HUES64 (cell line): ENCODE measurements around the gene NRARP.

Source experiments
- H3K27ac ChIP-seq: 2 replicates; pipeline ENCODE4 v1.7.0; 2013; ENCODE audit warnings: low read depth, low read length, inconsistent platforms
- H3K27me3 ChIP-seq: 2 replicates; pipeline ENCODE4 v1.6.1; 2013; ENCODE audit warnings: mild to moderate bottlenecking, low read length; ENCODE audit not compliant: insufficient read depth
- H3K36me3 ChIP-seq: 2 replicates; pipeline ENCODE4 v1.6.1; 2013; ENCODE audit warnings: mild to moderate bottlenecking, low read length; ENCODE audit not compliant: insufficient read depth
- H3K4me1 ChIP-seq: 2 replicates; pipeline ENCODE4 v1.6.1; 2013; ENCODE audit warnings: mild to moderate bottlenecking, low read length, moderate library complexity; ENCODE audit not compliant: insufficient read depth
- H3K4me3 ChIP-seq: 2 replicates; pipeline ENCODE4 v1.5.1; 2013; ENCODE audit warnings: mild to moderate bottlenecking, low read length, moderate library complexity
- H3K9ac ChIP-seq: 2 replicates; pipeline ENCODE4 v1.6.1; 2013; ENCODE audit warnings: mild to moderate bottlenecking, low read depth, low read length
- H3K9me3 ChIP-seq: 2 replicates; pipeline ENCODE4 v1.6.1; 2013; ENCODE audit warnings: low read depth, low read length; ENCODE audit not compliant: insufficient read depth
- WGBS: fragments of 150-250, 120-280 bp; methylation state at CpG from one replicate; pipeline ENCODE4 v1.1.7; 2013; ENCODE audit warnings: missing lambda C conversion rate; 5-methylcytosine and 5-hydroxymethylcytosine counted together

Gene NRARP

DNA sequence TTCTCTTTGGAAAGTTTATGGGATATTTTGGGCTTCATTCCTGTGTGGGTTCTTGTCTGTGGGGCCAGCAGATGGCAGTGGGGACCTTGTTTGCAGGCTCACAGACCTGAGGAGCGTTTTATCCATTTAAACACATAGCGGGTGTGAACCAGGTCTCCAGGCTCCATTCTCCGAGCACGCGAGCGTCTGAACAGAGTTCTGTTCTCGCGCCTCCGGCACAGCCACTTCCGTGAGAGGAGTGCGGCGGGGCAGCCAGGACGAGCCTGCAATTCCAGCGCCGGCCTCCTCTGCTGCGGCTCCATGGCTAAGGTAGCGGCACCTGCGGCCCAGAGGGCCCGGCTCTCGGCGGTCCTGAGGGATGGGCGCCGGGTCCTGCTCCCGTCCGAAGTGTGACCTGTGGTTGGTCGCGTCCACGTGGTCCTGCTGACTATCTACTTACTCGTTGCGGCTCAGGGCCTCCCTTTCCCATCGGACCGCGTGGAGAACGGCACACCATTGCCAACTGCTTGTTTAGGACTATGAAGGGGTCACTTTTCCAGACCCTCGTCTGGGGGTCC, 7.3 kb downstream of the NRARP start:
- 21% methylated on average over 35 of the region's 35 CpGs for WGBS
- no peaks in the 10 kb centered on the region for H3K36me3 ChIP-seq
- peak overlapping the region; percentile 25; the same call in 1 of the 2 replicates for H3K9ac ChIP-seq
- H3K27me3 ChIP-seq, result peaks cover 33% of the 10 kb centered on the region
- peaks cover 18% of the 10 kb centered on the region for H3K4me1 ChIP-seq
- no peak overlapping the region for H3K27ac ChIP-seq
- no peaks in the 10 kb centered on the region for H3K9me3 ChIP-seq
- peak overlapping the region; percentile 47 for H3K4me3 ChIP-seq

DNA sequence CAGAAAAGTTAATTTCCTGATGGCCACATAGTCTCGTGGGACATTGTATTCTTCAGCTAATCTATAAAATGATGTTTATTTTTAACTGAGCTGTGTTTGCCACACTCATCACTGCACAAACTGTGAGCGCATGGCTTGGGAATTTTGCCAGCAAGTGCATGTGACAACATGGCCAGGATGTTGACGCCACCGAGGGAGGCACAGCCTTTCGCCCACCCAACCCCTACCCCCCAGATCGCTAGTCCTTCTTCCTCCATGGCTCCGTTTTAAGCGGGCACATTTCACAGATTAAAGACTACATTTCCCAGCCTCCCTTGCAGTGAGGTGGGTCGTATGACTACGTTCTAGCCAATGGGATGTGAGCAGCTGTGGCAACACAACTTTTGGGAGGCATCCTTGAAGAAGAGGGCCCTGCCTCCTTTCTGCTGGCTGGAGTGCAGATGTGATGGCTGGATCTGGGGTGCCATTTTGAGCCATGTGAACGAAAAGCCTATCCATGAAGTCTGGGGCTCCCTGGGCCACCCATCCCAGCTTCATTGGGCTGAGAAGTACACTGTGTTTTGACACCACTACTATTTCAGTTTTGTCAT, 7.9 kb downstream of the NRARP start:
- Histone ChIP-seq H3K4me1 (peaks cover 12% of the 10 kb centered on the region), H3K4me3 (no peak overlapping the region), H3K9ac (no peak overlapping the region), H3K36me3 (no peaks in the 10 kb centered on the region), H3K9me3 (no peaks in the 10 kb centered on the region), H3K27me3 (peaks cover 32% of the 10 kb centered on the region), H3K27ac (no peak overlapping the region)
- 78% methylated on average over 11 of the region's 11 CpGs for WGBS

DNA sequence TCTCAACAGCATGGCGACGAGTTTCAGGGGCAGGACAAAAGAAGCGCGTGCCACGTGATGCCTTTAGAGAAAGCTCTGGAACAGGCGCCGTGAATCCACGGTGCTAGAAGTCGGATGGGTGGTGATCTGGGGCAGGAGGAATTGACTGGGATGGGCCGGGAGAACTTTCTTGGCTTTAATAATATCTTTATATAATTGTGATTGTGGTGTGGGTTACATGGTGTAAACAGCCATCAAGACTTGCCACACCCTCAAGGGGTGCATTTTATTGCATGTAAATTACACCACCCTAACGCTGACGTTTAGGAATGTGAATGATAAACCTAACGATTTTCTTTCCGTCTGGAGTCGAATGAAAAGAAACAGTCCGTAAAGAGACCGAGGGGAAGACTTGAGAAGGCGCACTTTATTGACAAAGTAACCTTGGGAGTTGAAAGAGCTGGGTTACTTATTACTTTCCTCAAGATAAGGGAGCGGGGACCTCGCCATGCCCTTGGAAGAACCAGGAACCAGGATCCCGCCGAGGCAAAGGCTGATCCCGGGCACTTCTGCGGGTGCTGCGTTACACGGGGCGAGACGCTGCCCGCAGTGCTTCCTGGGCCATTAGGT, 8.5 kb downstream of the NRARP start:
- no peaks in the 10 kb centered on the region for H3K9me3 ChIP-seq
- H3K9ac ChIP-seq, result no peak overlapping the region
- peaks cover 32% of the 10 kb centered on the region for H3K27me3 ChIP-seq
- H3K4me3 ChIP-seq, result no peak overlapping the region
- H3K27ac ChIP-seq, result no peak overlapping the region
- peaks cover 7% of the 10 kb centered on the region for H3K4me1 ChIP-seq
- no peaks in the 10 kb centered on the region for H3K36me3 ChIP-seq
- 93% methylated on average over 28 of the region's 29 CpGs for WGBS

DNA sequence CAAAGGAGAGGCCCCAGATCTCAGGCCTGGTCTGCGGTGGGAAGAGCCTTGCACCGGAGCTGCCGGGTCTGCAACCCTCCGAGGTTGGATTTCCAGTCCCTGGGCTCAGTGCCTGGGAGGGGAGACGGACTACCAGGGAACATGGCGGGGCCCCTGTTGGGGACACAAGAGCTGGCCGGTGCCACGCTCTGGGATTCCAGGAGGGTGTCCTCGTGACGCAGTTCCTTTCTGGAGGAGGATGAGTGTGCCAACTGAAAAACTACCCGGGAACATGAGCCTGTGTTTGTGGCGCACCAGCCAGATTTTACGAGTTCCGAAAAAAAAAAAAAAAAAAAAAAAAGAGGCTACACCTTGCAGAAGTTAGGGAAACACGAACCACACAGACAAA, 9.0 kb downstream of the NRARP start:
- no peaks in the 10 kb centered on the region for H3K36me3 ChIP-seq
- peaks cover 32% of the 10 kb centered on the region for H3K27me3 ChIP-seq
- WGBS, result 86% methylated on average over 15 of the region's 15 CpGs
- H3K9ac ChIP-seq, result no peak overlapping the region
- peaks cover 2% of the 10 kb centered on the region for H3K4me1 ChIP-seq
- H3K4me3 ChIP-seq, result no peak overlapping the region
- no peaks in the 10 kb centered on the region for H3K9me3 ChIP-seq
- no peak overlapping the region; the same call in 1 of the 2 replicates for H3K27ac ChIP-seq

DNA sequence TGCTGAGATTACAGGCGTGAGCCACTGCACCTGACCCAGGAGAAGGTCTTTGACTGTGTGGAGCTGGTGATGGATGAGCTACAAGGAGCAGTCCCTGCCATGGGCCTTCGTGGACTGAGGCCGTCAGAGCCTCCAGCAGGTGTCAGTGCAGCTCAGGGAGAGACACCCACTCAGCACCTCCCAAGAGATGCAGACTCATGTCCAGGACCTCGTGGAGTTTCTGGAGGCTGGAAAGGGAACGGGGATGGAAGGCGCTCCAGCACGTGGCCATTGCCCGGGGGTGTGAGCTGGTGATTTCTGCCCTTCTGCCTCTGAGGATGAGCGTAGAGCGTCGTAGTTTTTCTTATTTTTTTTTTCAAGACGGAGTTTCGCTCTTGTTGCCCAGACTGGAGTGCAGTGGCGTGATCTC, 15.1 kb downstream of the NRARP start:
- Histone ChIP-seq H3K36me3 (no peaks in the 10 kb centered on the region), H3K4me3 (no peak overlapping the region), H3K27ac (no peak overlapping the region), H3K27me3 (no peaks in the 10 kb centered on the region), H3K4me1 (no peaks in the 10 kb centered on the region), H3K9ac (no peak overlapping the region), H3K9me3 (no peaks in the 10 kb centered on the region)
- WGBS, result 66% methylated on average over 14 of the region's 14 CpGs

DNA sequence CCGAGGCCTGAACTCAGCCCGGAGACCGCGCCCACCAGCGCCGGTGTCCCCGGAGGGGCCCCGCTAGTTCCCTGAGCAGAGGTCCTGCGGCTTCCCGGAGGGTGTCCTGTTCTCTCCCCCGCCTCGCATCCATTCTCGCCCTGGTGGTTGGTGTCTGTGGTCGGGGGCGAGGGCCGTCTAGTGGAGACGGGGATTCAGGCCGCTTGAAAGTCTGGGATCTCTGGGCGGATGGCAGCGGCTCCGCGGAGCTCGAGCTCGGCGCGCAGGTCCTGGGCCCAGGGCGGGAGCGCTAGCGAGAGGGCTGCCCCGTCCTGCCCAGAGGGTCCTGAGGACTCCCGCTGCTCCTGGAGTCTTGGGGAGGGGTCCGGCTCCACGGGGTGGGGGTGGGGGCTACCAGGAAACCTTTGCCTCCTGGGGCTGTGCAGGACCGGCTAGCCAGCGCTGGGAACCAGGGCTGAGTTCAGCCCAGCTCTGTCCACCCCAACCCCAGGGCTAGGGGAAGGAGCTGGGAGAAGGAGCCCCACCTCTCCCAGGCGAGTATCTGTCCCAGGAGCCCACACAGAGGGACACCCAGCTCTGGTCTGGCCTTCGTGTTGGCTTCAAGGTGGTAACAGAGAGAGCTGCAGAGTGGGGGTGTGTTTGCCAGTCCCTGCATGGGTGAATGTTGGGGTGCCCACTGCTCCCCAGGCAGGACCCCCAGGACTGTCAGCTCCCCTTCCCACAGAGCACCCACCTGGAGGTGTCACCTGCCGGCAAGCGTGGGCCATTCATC, 20.5 kb downstream of the NRARP start:
- no peaks in the 10 kb centered on the region; the same call in 1 of the 2 replicates for H3K36me3 ChIP-seq
- WGBS, result 93% methylated on average over 39 of the region's 39 CpGs
- peaks cover 4% of the 10 kb centered on the region; the same call in 1 of the 2 replicates for H3K27me3 ChIP-seq
- H3K9ac ChIP-seq, result peak overlapping the region; percentile 19; the same call in 1 of the 2 replicates
- H3K4me1 ChIP-seq, result peaks cover 10% of the 10 kb centered on the region
- H3K4me3 ChIP-seq, result peak overlapping the region; percentile 45
- H3K9me3 ChIP-seq, result no peaks in the 10 kb centered on the region
- H3K27ac ChIP-seq, result no peak overlapping the region

DNA sequence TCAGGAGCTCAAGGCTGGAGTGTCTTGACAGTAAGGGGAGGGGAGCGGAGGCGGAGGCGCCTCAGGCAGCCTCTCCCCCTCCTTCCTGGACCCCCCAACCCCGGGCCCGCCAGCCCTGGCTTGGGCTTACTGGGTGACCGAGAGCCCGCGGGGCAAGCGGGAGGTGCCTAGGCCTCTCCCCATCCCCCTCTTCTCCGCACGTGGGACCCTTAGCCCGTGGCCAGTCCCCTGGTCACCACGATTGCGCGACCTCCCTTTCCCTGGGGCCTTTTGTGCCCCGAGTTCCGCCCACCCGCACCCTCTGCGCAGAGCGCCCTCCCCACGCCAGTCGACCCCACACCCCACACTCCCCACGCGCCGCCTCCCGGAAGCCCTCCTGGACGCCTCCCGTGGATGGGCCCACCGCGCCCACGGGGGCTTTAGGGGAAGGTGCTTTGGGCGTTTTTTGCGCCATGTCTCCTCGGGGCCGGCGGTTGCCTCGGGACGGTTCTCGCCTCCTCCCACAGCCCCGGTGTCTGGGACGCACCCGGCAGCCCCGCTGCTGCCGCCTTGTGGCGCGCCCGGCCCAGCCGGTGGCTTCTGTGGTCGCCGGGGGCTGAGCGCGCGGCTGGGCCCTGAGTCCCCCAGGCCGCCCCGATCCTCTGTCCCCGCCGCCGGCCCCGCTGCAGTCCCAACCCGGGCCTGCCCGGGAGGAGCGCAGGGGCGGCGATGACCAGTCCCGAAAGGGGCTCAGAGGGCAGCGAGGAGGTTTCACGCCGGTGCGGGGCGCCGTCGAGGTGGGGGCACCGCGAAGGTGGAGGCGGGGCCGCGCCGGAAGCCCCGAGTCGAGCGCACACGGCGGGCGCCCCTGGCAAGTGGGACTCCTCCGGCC, 21.4 kb downstream of the NRARP start:
- no peaks in the 10 kb centered on the region for H3K9me3 ChIP-seq
- peak overlapping the region; percentile 45 for H3K4me3 ChIP-seq
- WGBS, result 93% methylated on average over 85 of the region's 85 CpGs
- peaks cover 18% of the 10 kb centered on the region for H3K4me1 ChIP-seq
- H3K36me3 ChIP-seq, result no peaks in the 10 kb centered on the region; the same call in 1 of the 2 replicates
- H3K27ac ChIP-seq, result no peak overlapping the region
- peak overlapping the region; percentile 19; the same call in 1 of the 2 replicates for H3K9ac ChIP-seq
- peaks cover 4% of the 10 kb centered on the region; the same call in 1 of the 2 replicates for H3K27me3 ChIP-seq

DNA sequence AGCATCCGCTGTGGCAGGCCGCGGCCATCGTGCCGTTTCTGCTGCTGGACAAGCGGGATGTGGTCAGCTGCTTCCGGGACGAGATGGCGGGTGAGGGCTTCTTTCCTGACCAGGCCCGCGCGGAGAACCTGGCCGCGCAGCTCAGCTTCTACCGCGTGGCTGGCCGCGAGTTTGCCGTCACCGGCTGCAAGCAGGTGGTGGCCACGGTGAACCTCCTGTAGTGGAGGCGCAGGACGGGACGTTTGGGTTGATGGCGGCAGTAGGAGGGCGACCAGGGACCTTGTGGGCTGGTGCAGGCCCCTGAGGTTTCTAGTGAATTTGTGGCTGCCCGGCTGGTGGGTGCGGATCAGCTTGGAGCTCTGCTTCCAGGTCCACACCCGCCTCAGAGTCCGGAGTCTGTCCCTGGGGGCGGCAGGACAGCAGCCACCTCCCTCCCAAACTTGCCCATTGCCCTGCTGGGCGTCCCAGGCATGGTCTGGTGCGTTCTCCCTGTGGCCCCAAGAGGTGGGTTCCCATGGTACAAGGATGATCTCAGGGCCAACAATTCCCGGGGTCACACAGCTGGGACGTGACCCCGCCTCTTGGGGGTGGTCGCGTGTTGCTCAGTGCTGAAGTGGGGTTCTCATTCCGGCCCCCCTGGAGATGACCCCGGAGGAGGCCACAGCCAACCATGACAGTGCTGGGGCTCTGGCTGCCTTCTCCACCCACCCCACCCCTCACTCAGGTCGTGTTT, 22.2 kb downstream of the NRARP start:
- Histone ChIP-seq H3K27ac (no peak overlapping the region), H3K4me3 (no peak overlapping the region), H3K36me3 (no peaks in the 10 kb centered on the region; the same call in 1 of the 2 replicates), H3K27me3 (peaks cover 4% of the 10 kb centered on the region; the same call in 1 of the 2 replicates), H3K4me1 (peaks cover 19% of the 10 kb centered on the region), H3K9me3 (no peaks in the 10 kb centered on the region), H3K9ac (no peak overlapping the region)
- WGBS, result 96% methylated on average over 41 of the region's 41 CpGs

DNA sequence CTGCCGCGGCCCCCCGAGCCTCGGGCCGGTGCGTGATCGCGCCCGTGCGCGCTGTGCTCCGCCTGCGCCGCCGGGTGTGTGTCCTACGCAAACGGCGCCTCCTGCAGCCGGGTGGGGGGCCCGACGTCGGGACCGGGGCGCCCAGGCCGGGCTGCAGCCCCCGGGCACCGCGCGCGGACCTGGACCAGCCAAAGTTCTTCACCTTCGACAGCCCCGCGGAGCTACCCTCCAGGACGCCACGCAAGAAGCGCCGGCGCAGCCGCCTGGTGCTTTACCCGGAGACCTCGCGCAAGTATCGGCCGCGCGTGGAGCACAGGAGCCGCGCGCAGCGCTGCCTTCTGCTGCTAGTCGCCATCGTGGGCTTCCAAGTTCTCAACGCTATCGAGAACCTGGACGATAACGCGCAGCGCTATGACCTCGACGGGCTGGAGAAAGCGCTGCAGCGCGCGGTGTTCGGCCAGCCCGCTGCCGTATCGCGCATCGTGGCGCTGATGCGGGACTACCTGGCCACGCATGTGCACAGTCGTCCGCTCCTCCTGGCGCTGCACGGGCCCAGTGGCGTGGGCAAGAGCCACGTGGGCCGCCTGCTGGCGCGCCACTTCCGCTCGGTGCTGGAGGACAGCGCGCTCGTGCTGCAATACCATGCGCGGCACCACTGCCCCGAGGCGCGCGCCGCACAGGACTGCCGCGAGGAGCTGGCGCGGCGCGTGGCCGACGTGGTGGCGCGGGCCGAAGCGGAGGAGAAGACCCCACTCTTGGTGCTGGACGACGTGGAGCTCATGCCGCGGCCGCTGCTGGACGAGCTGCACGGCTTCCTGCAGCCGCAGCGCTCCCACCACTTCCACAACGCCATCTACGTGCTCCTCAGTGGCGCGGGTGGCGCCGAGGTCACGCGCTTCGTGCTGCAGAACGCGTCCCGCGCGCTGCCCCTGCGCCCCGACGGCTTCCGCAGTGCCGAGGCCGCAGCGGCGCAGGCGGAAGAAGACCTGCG, 23.1 kb downstream of the NRARP start:
- H3K27ac ChIP-seq, result no peak overlapping the region; the same call in 1 of the 2 replicates
- no peaks in the 10 kb centered on the region for H3K9me3 ChIP-seq
- no peaks in the 10 kb centered on the region; the same call in 1 of the 2 replicates for H3K36me3 ChIP-seq
- peaks cover 4% of the 10 kb centered on the region; the same call in 1 of the 2 replicates for H3K27me3 ChIP-seq
- H3K9ac ChIP-seq, result no peak overlapping the region
- peaks cover 19% of the 10 kb centered on the region for H3K4me1 ChIP-seq
- WGBS, result 79% methylated on average over 139 of the region's 139 CpGs
- peak overlapping the region; percentile 60 for H3K4me3 ChIP-seq
